Keratinocyte (primary cell): Measurements from ENCODE around the gene AKR1C4. TPM values are rescaled to one million over a fixed set of nuclear protein-coding genes. Genes with fewer than 3 reads are reported as not detected.

ENCODE experiments used
- DNase-seq: peaks from one replicate; pipeline ENCODE4 v3.0.0-alpha.2; 2011; ENCODE audit warnings: low read depth, missing footprints, low spot score
- FAIRE-seq: peaks from 2 replicates; lab custom pipeline; 2011; peaks lifted over from hg19 to GRCh38; lab: Jason Lieb, UNC
- H2AFZ ChIP-seq: 2 replicates; pipeline ENCODE4 v1.6.0; 2012; ENCODE audit warnings: low read length, control low read depth, inconsistent platforms; ENCODE audit not compliant: control insufficient read depth
- H3K27ac ChIP-seq: 2 replicates; pipeline ENCODE4 v1.5.1; 2011; ENCODE audit warnings: low read length; ENCODE audit not compliant: control insufficient read depth, insufficient read depth
- H3K27me3 ChIP-seq: 3 replicates; pipeline ENCODE4 v1.6.0; 2011; ENCODE audit warnings: low read length; ENCODE audit not compliant: control insufficient read depth, insufficient read depth; ENCODE audit errors: extremely low read depth
- H3K36me3 ChIP-seq, 2 experiments: 2 replicates in 1 of 2; 3 replicates in 1 of 2; pipeline ENCODE4 v1.5.1; 2011; ENCODE audit warnings: low read length in 2 of 2, mild to moderate bottlenecking in 1 of 2; ENCODE audit not compliant: control insufficient read depth in 2 of 2, insufficient read depth in 2 of 2; ENCODE audit errors: extremely low read depth in 1 of 2
- H3K4me1 ChIP-seq: 3 replicates; pipeline ENCODE4 v1.5.1; 2011; ENCODE audit warnings: low read length; ENCODE audit not compliant: control insufficient read depth, insufficient read depth; ENCODE audit errors: extremely low read depth
- H3K4me2 ChIP-seq: 3 replicates; pipeline ENCODE4 v1.6.0; 2011; ENCODE audit warnings: low read depth, low read length; ENCODE audit not compliant: control insufficient read depth, insufficient read depth; ENCODE audit errors: extremely low read depth
- H3K4me3 ChIP-seq, 3 experiments: fragments of 200-600 bp in 1 of 3; sonication (generic) in 1 of 3; 2 replicates in 2 of 3; 3 replicates in 1 of 3; pipeline ENCODE4 v1.5.1; 2011 to 2016; ENCODE audit warnings: low read length in 3 of 3, mild to moderate bottlenecking in 3 of 3, control low read depth in 2 of 3, inconsistent platforms in 1 of 3, low read depth in 1 of 3, mixed read lengths in 1 of 3, mixed run types in 1 of 3, moderate library complexity in 1 of 3; ENCODE audit not compliant: control insufficient read depth in 2 of 3, insufficient read depth in 2 of 3; ENCODE audit errors: extremely low read depth in 1 of 3
- H3K79me2 ChIP-seq: 2 replicates; pipeline ENCODE4 v1.6.0; 2012; ENCODE audit warnings: low read length; ENCODE audit not compliant: control insufficient read depth, insufficient read depth
- H3K9ac ChIP-seq: 3 replicates; pipeline ENCODE4 v1.6.0; 2011; ENCODE audit warnings: low read length; ENCODE audit not compliant: control insufficient read depth, insufficient read depth; ENCODE audit errors: extremely low read depth
- H3K9me1 ChIP-seq: 3 replicates; pipeline ENCODE4 v1.6.0; 2011; ENCODE audit warnings: low read length; ENCODE audit not compliant: control insufficient read depth, insufficient read depth; ENCODE audit errors: extremely low read depth
- H3K9me3 ChIP-seq: 2 replicates; pipeline ENCODE4 v1.5.1; 2012; ENCODE audit warnings: low read depth, low read length; ENCODE audit not compliant: control insufficient read depth
- H4K20me1 ChIP-seq: 3 replicates; pipeline ENCODE4 v1.6.0; 2011; ENCODE audit warnings: low read length; ENCODE audit not compliant: control insufficient read depth, insufficient read depth; ENCODE audit errors: extremely low read depth
- EZH2 ChIP-seq: IDR thresholded peaks from one replicate; pipeline ENCODE4 v1.6.1; 2012; ENCODE audit warnings: inconsistent platforms, mild to moderate bottlenecking, low read length, moderate library complexity
- dilution Hi-C: fragments of 300-500 bp; cut with MboI; formaldehyde crosslinking; loops from one replicate; pipeline ENCODE4 v1.7.0; 2020; ENCODE audit warnings: low sequenced_read_pairs; ENCODE audit not compliant: extremely low pct_ligation_motif_present
- polyA plus RNA-seq, 5 experiments: library from polyadenylated mRNA; depleted of rRNA in 3 of 5; stranded (reverse) in 3 of 5; stranded (forward) in 1 of 5; unstranded in 1 of 5; fragments of >200 nt; gene quantifications; 1 replicate in 1 of 5; 2 replicates in 3 of 5; 3 replicates in 1 of 5; pipeline versions ENCODE4 v1.2.1 to v1.2.3, GENCODE V29; 2011 to 2012; ENCODE audit warnings: missing spikeins in 2 of 5, low read depth in 1 of 5, low replicate concordance in 1 of 5
- TF ChIP-seq, protein P1 (sequence below), 3 experiments: IDR thresholded peaks in 1 of 3; conservative IDR thresholded peaks in 1 of 3; optimal IDR thresholded peaks in 1 of 3; 2 replicates in 2 of 3; 3 replicates in 1 of 3; pipeline versions ENCODE3 to v1.5.1; 2011; ENCODE audit warnings: low read length in 3 of 3, mild to moderate bottlenecking in 3 of 3, moderate library complexity in 2 of 3, control low read depth in 1 of 3, inconsistent platforms in 1 of 3; ENCODE audit not compliant: insufficient read depth in 2 of 3; ENCODE audit errors: extremely low read depth in 1 of 3

AKR1C4 gene
- polyA plus RNA-seq, 1 donor (not counting 4 experiments of a cell fraction or from before 2014, with no cell fraction given): not detected

- Histone ChIP-seq H3K4me1 (no peaks in the 10 kb centered on the region), H3K4me2 (no peak overlapping the region), H3K9ac (no peak overlapping the region), H4K20me1 (no peaks in the 10 kb centered on the region), H2AFZ (no peak overlapping the region), H3K9me1 (no peaks in the 10 kb centered on the region), H3K27me3 (no peaks in the 10 kb centered on the region), H3K36me3 (no peaks in the 10 kb centered on the region), H3K79me2 (no peaks in the 10 kb centered on the region), H3K27ac (no peak overlapping the region), H3K4me3 (no peak overlapping the region), H3K9me3 (no peaks in the 10 kb centered on the region)
- dilution Hi-C loops: no loop called here
- FAIRE-seq (no peak), DNase-seq (no peak)
- TF ChIP-seq, protein P1, sequence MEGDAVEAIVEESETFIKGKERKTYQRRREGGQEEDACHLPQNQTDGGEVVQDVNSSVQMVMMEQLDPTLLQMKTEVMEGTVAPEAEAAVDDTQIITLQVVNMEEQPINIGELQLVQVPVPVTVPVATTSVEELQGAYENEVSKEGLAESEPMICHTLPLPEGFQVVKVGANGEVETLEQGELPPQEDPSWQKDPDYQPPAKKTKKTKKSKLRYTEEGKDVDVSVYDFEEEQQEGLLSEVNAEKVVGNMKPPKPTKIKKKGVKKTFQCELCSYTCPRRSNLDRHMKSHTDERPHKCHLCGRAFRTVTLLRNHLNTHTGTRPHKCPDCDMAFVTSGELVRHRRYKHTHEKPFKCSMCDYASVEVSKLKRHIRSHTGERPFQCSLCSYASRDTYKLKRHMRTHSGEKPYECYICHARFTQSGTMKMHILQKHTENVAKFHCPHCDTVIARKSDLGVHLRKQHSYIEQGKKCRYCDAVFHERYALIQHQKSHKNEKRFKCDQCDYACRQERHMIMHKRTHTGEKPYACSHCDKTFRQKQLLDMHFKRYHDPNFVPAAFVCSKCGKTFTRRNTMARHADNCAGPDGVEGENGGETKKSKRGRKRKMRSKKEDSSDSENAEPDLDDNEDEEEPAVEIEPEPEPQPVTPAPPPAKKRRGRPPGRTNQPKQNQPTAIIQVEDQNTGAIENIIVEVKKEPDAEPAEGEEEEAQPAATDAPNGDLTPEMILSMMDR (optimal IDR thresholded peaks at IDR 0.05 in 1 of 3, IDR thresholded peaks at IDR 0.05 in 1 of 3, conservative IDR thresholded peaks at IDR 0.05 in 1 of 3; ENCODE audit: extremely low read depth in 1 of 3, insufficient read depth in 2 of 3, low read length in 3 of 3): no peak
- TF ChIP-seq EZH2: no peak
Measured at GRCh38 chr10:5260828-5261227, 64.2 kb downstream of the AKR1C4 start.

- Histone ChIP-seq H3K27me3 (no peaks in the 10 kb centered on the region), H3K27ac (no peak overlapping the region), H3K9ac (no peak overlapping the region), H4K20me1 (no peaks in the 10 kb centered on the region), H2AFZ (no peak overlapping the region), H3K4me3 (no peak overlapping the region), H3K4me1 (no peaks in the 10 kb centered on the region), H3K36me3 (no peaks in the 10 kb centered on the region), H3K9me3 (no peaks in the 10 kb centered on the region), H3K79me2 (no peaks in the 10 kb centered on the region), H3K9me1 (no peaks in the 10 kb centered on the region), H3K4me2 (no peak overlapping the region)
- dilution Hi-C loops: no loop called here
- TF ChIP-seq, protein P1 (optimal IDR thresholded peaks at IDR 0.05 in 1 of 3, IDR thresholded peaks at IDR 0.05 in 1 of 3, conservative IDR thresholded peaks at IDR 0.05 in 1 of 3; ENCODE audit: extremely low read depth in 1 of 3, insufficient read depth in 2 of 3, low read length in 3 of 3): no peak
- no peak for TF ChIP-seq EZH2
- DNase-seq (no peak), FAIRE-seq (no peak)
Measured at GRCh38 chr10:5265139-5265538, 68.5 kb downstream of the AKR1C4 start.
